Measurements from ENCODE around the gene LENG8. TPM values are rescaled to one million over a fixed set of nuclear protein-coding genes. Genes with fewer than 3 reads are reported as not detected.

The LENG8 gene
- total and polyA plus RNA-seq, 2 of the 8 experiments (the other 6 are each of a cell fraction or from before 2014, with no cell fraction given): 62.2 to 108 TPM

DNA sequence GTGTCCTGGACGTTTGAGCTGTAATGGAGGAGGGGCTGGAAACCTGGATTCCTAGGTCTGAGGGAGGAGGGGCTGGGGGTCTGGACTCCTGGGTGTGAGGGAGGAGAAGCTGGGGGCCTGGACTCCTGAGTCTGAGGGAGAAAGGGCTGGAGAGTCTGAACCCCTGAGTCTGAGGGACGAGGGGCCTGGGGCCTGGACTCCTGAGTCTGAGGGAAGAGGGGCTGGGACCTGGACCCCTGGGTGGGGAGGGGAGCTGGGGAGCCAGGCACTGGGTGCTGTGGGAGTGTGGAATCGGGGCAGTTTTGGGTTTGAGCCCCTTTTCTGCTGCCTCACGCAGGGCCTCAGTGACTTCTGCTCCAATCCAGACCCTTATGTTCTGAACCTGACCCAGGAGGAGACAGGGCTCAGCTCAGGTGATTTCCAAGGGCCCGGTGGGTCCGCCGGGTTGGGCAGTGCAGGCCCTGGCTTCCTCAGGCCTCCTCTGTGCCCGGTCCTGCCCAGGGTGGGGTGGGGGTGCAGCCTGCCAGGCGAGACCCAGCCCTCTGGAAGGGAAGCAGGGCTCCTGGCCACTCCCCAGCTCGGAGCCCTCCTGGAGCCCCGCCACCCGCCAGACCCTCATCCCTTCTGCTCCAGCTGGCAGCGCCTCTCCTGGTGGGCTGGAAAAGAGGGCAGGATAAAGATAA is 19.3 kb upstream of the LENG8 start:
- ChIA-PET CTCF (ENCODE audit: partially characterized antibody) (interaction anchor here (0.9 to 7.2 kb wide), 7 partner anchors 9 to 73 kb away, joined by 3 to 42 read pairs (median 26); partner anchors contain the start of gene TTYH1), POLR2A (ENCODE audit: partially characterized antibody) (interaction anchor here (0.6 to 13.5 kb wide), 10 partner anchors 9 to 43 kb away, joined by 3 to 133 read pairs (median 4); partner anchors contain the start of genes CDC42EP5, LENG8, LENG9 and TTYH1)
- no peak for FAIRE-seq
- Histone ChIP-seq H3K4ac (replicated peaks; ENCODE audit: insufficient read length, low read depth, low read length) (no peak overlapping the region), H3K14ac (ENCODE audit: insufficient read length) (no peak overlapping the region), H3K27me3 (replicated peaks in 1 of 4; ENCODE audit: control insufficient read depth in 3 of 4, extremely low read depth in 1 of 4, insufficient read depth in 3 of 4, low read length in 3 of 4) (peaks cover 0 to 3% (median 0%) of the 10 kb centered on the region in 4 experiments; a peak in 2 of 7 replicates), H4K20me1 (replicated peaks in 1 of 2; ENCODE audit: control insufficient read depth in 1 of 2, insufficient read depth in 2 of 2, low read length in 2 of 2) (peaks cover 7 to 14% of the 10 kb centered on the region in 2 experiments), H3K4me2 (ENCODE audit: insufficient read depth in 1 of 2, low read depth in 2 of 2, low read length in 2 of 2) (peak overlapping the region; percentile 73 to 96; a peak in 3 of 4 replicates), H4K8ac (ENCODE audit: extremely low read depth, insufficient read depth, low read length) (no peak overlapping the region), H3K9me3 (ENCODE audit: insufficient read depth in 2 of 2, low read depth in 1 of 2, low read length in 1 of 2) (no peaks in the 10 kb centered on the region), H2AK5ac (ENCODE audit: low read depth, low read length) (no peak overlapping the region), H2AFZ (ENCODE audit: low read length) (no peak overlapping the region), H3K79me2 (ENCODE audit: control insufficient read depth in 1 of 2, insufficient read depth in 2 of 2, low read length in 2 of 2) (no peaks in the 10 kb centered on the region), H3K18ac (ENCODE audit: extremely low read depth, low read length) (no peak overlapping the region; the same call in 1 of the 2 replicates), H2BK20ac (ENCODE audit: low read length) (no peak overlapping the region), H2BK12ac (ENCODE audit: low read depth, low read length) (no peak overlapping the region), H3K27ac (ENCODE audit: low read depth, low read length) (no peak overlapping the region), H3K4me3 (ENCODE audit: extremely low read depth in 1 of 4, insufficient read depth in 2 of 4, low read depth in 3 of 4, low read length in 4 of 4) (peak overlapping the region in 1 of 4 experiments; percentile 67; a peak in 1 of 8 replicates), H3K56ac (replicated peaks; ENCODE audit: insufficient read length, low read depth, low read length) (no peak overlapping the region), H3K36me3 (ENCODE audit: control insufficient read depth in 2 of 4, insufficient read depth in 4 of 4, low read length in 3 of 4) (peaks cover 0 to 11% (median 1%) of the 10 kb centered on the region in 4 experiments; a peak in 4 of 8 replicates), H3K23me2 (ENCODE audit: low read depth, low read length) (peaks cover 2% of the 10 kb centered on the region), H4K91ac (replicated peaks; ENCODE audit: insufficient read length, low read length) (no peak overlapping the region), H2BK120ac (replicated peaks; ENCODE audit: low read depth, low read length) (no peak overlapping the region), H2BK5ac (ENCODE audit: low read depth, low read length) (no peak overlapping the region), H3K79me1 (ENCODE audit: low read depth, low read length) (no peaks in the 10 kb centered on the region; the same call in 1 of the 2 replicates), H4K5ac (ENCODE audit: insufficient read length, low read depth, low read length) (no peak overlapping the region), H3K4me1 (replicated peaks in 1 of 4; ENCODE audit: control insufficient read depth in 3 of 4, insufficient read depth in 4 of 4, low read length in 3 of 4) (peaks cover 0 to 21% (median 5%) of the 10 kb centered on the region in 4 experiments; a peak in 5 of 7 replicates), H3K23ac (ENCODE audit: insufficient read length) (no peak overlapping the region), H3K9ac (replicated peaks in 1 of 4; ENCODE audit: extremely low read depth in 1 of 4, low read depth in 3 of 4, low read length in 3 of 4) (no peak overlapping the region), H2BK15ac (ENCODE audit: low read length) (no peak overlapping the region)
- 70% methylated on average over 11 of the region's 13 CpGs; no CpG with 5 or more reads in 1 of the 2 experiments for WGBS, 2 experiments (ENCODE audit: extremely low coverage in 1 of 2, insufficient coverage in 1 of 2, insufficient read length in 1 of 2, insufficient replicate concordance in 2 of 2, low coverage in 1 of 2, low lambda C conversion rate in 2 of 2, missing lambda C conversion rate in 1 of 2)
- TF ChIP-seq SIX5 (IDR thresholded peaks at IDR 0.05; ENCODE audit: low read depth, low read length) (no peak), POLR2A (IDR thresholded peaks at IDR 0.05; ENCODE audit: control extremely low read depth in 1 of 2, low read depth in 2 of 2, low read length in 2 of 2) (peak in 1 of 2 experiments; percentile 39; a peak in 1 of 3 replicates)
- TF ChIP-seq, protein P1, sequence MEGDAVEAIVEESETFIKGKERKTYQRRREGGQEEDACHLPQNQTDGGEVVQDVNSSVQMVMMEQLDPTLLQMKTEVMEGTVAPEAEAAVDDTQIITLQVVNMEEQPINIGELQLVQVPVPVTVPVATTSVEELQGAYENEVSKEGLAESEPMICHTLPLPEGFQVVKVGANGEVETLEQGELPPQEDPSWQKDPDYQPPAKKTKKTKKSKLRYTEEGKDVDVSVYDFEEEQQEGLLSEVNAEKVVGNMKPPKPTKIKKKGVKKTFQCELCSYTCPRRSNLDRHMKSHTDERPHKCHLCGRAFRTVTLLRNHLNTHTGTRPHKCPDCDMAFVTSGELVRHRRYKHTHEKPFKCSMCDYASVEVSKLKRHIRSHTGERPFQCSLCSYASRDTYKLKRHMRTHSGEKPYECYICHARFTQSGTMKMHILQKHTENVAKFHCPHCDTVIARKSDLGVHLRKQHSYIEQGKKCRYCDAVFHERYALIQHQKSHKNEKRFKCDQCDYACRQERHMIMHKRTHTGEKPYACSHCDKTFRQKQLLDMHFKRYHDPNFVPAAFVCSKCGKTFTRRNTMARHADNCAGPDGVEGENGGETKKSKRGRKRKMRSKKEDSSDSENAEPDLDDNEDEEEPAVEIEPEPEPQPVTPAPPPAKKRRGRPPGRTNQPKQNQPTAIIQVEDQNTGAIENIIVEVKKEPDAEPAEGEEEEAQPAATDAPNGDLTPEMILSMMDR (IDR thresholded peaks at IDR 0.05; ENCODE audit: control extremely low read depth in 1 of 3, insufficient read depth in 1 of 3, low read depth in 1 of 3, low read length in 3 of 3): 0 out of 4 replicates have a peak, but pooled peaks of 1 of the 3 experiments have one; percentile 3
- DNase-seq (ENCODE audit: low read depth in 1 of 2, low spot score in 2 of 2): peak in 1 of 2 experiments; percentile 59

Data from H1 (cell line).